Measurements from ENCODE around the gene TNN. TPM values are rescaled to one million over a fixed set of nuclear protein-coding genes. Genes with fewer than 3 reads are reported as not detected.

The TNN gene
- total RNA-seq, 1 experiment from 2014 or later: not detected

DNA sequence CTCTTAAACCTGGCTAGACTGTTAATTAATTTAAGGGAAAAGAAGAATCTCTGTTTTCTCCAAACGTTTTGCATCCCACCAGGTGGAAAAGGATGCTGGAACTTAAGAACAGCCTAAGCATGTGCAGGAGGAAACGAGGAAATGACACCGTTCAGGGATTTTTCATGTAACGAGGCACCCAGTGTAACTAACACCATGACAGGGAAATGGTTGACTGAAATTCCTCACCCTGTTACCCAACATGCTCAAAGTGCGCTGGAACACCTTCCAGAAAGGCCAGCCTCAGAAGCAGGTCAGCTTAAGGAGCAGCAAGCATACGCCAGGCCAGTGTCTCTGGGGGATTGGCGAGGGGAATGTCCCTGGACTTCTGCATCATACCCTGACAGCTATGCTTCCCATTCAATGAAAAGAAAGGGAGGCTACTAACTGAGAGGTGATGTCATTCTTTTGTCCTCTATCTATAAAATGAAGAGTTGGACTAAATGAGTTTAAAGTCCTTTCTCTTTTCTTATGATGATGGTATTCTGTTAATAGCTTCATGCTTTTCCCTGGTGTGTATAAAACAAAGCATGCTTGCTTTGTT lies 21.6 kb downstream of the TNN start:
- H3K9me3 Mint-ChIP-seq (ENCODE audit: unreplicated experiment): no peaks in the 10 kb centered on the region
- ChIA-PET POLR2A (no interaction called here), CTCF (interaction anchor here (0.6 to 0.9 kb wide), 2 partner anchors 60 to 62 kb away, joined by 3 read pairs; no protein-coding TSS in a partner anchor)
- H3K27me3 Mint-ChIP-seq (ENCODE audit: insufficient read depth, unreplicated experiment): peaks cover 8% of the 10 kb centered on the region
- H3K4me1 Mint-ChIP-seq (ENCODE audit: insufficient read depth, unreplicated experiment): no peaks in the 10 kb centered on the region
- BruUV-seq (replicated peaks): no TSS peak
- TF ChIP-seq, protein P1, sequence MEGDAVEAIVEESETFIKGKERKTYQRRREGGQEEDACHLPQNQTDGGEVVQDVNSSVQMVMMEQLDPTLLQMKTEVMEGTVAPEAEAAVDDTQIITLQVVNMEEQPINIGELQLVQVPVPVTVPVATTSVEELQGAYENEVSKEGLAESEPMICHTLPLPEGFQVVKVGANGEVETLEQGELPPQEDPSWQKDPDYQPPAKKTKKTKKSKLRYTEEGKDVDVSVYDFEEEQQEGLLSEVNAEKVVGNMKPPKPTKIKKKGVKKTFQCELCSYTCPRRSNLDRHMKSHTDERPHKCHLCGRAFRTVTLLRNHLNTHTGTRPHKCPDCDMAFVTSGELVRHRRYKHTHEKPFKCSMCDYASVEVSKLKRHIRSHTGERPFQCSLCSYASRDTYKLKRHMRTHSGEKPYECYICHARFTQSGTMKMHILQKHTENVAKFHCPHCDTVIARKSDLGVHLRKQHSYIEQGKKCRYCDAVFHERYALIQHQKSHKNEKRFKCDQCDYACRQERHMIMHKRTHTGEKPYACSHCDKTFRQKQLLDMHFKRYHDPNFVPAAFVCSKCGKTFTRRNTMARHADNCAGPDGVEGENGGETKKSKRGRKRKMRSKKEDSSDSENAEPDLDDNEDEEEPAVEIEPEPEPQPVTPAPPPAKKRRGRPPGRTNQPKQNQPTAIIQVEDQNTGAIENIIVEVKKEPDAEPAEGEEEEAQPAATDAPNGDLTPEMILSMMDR (IDR thresholded peaks at IDR 0.05; ENCODE audit: unreplicated experiment): no peak
- no peak overlapping the region for H3K27ac Mint-ChIP-seq (ENCODE audit: low read depth, unreplicated experiment)
- intact Hi-C loops (cut with micrococcal nuclease): no loop called here
- DNase-seq (ENCODE audit: unreplicated experiment): no peak
- no peaks in the 10 kb centered on the region for H3K36me3 Mint-ChIP-seq (ENCODE audit: insufficient read depth, unreplicated experiment)
- no peak overlapping the region for H3K4me3 Mint-ChIP-seq (ENCODE audit: unreplicated experiment)

DNA sequence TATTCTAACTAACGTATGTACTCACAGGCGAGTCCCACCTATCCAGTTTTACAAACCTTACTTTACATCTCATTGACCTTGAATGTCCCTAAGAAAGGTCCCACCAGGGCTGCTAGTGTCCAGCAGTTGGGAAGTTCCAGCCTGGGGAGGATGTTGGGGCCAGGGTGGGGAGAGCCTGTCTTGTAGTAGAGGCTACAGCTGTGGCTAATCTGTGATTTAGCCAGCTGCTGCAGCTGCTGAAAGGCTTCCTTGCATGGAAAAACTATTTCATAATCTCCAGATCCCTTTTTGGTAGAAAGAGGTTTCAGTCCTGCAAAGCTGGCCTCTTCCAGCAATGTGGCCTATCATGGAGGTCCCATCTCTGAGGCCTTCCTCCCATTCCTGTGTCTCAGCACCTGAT lies 23.1 kb downstream of the TNN start:
- Mint-ChIP-seq H3K36me3 (ENCODE audit: insufficient read depth, unreplicated experiment) (no peaks in the 10 kb centered on the region), H3K27me3 (ENCODE audit: insufficient read depth, unreplicated experiment) (peaks cover 8% of the 10 kb centered on the region), H3K27ac (ENCODE audit: low read depth, unreplicated experiment) (no peak overlapping the region), H3K9me3 (ENCODE audit: unreplicated experiment) (no peaks in the 10 kb centered on the region), H3K4me1 (ENCODE audit: insufficient read depth, unreplicated experiment) (no peaks in the 10 kb centered on the region), H3K4me3 (ENCODE audit: unreplicated experiment) (no peak overlapping the region)
- no TSS peak for BruUV-seq (replicated peaks)
- TF ChIP-seq, protein P1 (IDR thresholded peaks at IDR 0.05; ENCODE audit: unreplicated experiment): no peak
- DNase-seq (ENCODE audit: unreplicated experiment): no peak
- POLR2A ChIA-PET: interaction anchor here (0.7 to 0.8 kb wide), 2 partner anchors 14 to 90 kb away, joined by 3 read pairs; no protein-coding TSS in a partner anchor
- CTCF ChIA-PET: interaction anchor here (0.6 to 1.2 kb wide), 2 partner anchors 61 to 124 kb away, joined by 3 read pairs; no protein-coding TSS in a partner anchor
- intact Hi-C loops (cut with micrococcal nuclease): no loop called here

DNA sequence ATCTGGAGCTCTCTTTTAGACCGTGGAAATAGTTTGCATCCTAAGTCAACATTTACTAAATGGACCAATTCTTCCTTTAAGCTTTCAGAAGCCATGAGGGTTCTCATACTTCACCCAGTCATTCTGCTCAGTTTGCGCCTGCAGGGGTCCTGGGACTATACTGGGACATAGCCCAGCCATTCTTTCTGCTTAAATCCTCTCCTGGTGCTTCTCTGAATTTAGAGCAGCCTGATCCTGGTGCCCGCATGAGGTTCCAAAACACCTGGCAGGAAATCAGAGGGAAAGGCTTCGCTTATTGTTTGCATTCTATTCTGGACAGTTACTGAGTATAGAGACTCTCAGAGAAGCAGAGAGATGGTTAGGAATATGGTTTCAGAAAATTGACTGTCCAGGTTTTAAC lies 27.0 kb downstream of the TNN start:
- Mint-ChIP-seq H3K36me3 (ENCODE audit: insufficient read depth, unreplicated experiment) (no peaks in the 10 kb centered on the region), H3K4me3 (ENCODE audit: unreplicated experiment) (no peak overlapping the region), H3K9me3 (ENCODE audit: unreplicated experiment) (no peaks in the 10 kb centered on the region), H3K27me3 (ENCODE audit: insufficient read depth, unreplicated experiment) (no peaks in the 10 kb centered on the region), H3K27ac (ENCODE audit: low read depth, unreplicated experiment) (no peak overlapping the region), H3K4me1 (ENCODE audit: insufficient read depth, unreplicated experiment) (no peaks in the 10 kb centered on the region)
- TF ChIP-seq, protein P1 (IDR thresholded peaks at IDR 0.05; ENCODE audit: unreplicated experiment): no peak
- POLR2A ChIA-PET: no interaction called here
- CTCF ChIA-PET: interaction anchor here (0.7 to 0.9 kb wide), 3 partner anchors 13 to 57 kb away, joined by 3 to 6 read pairs (median 5); no protein-coding TSS in a partner anchor
- BruUV-seq (replicated peaks): no TSS peak
- intact Hi-C loops (cut with micrococcal nuclease): no loop called here
- no peak for DNase-seq (ENCODE audit: unreplicated experiment)

DNA sequence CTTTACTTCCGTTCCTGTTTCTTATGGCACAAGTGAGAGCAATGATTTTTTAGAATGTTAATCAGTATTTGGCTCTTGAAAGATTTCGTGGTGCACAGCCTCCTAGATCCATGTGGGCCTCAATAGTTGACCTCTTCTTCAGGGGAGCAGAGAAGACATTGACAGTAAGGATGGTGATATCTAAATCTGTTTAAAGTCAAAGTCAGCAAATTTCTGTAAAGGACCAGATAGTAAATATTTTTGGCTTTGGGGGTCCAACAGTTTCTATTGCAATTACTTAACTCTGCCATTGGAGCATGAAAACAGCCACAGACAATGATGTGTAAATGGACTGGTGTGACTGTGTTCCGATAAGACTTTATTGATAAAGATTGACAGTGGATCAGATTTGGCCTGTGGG lies 27.4 kb downstream of the TNN start:
- DNase-seq (ENCODE audit: unreplicated experiment): no peak
- BruUV-seq (replicated peaks): no TSS peak
- CTCF ChIA-PET: interaction anchor here (0.7 to 1.3 kb wide), 2 partner anchors 30 to 57 kb away, joined by 4 to 5 read pairs; no protein-coding TSS in a partner anchor
- H3K4me1 Mint-ChIP-seq (ENCODE audit: insufficient read depth, unreplicated experiment): no peaks in the 10 kb centered on the region
- H3K36me3 Mint-ChIP-seq (ENCODE audit: insufficient read depth, unreplicated experiment): no peaks in the 10 kb centered on the region
- TF ChIP-seq, protein P1 (IDR thresholded peaks at IDR 0.05; ENCODE audit: unreplicated experiment): no peak
- POLR2A ChIA-PET: no interaction called here
- intact Hi-C loops (cut with micrococcal nuclease): no loop called here
- no peaks in the 10 kb centered on the region for H3K27me3 Mint-ChIP-seq (ENCODE audit: insufficient read depth, unreplicated experiment)
- no peaks in the 10 kb centered on the region for H3K9me3 Mint-ChIP-seq (ENCODE audit: unreplicated experiment)
- no peak overlapping the region for H3K27ac Mint-ChIP-seq (ENCODE audit: low read depth, unreplicated experiment)
- H3K4me3 Mint-ChIP-seq (ENCODE audit: unreplicated experiment): no peak overlapping the region
